Activated CD8-positive, alpha-beta T cell treated with anti-CD3 and anti-CD28 coated beads for 36 hours (primary cell): Measurements from ENCODE around the gene LAMA3. TPM values are rescaled to one million over a fixed set of nuclear protein-coding genes. Genes with fewer than 3 reads are reported as not detected.

Source experiments
- ATAC-seq: fragments of 200-7000 bp; cut with Tn5 transposase; one replicate; pipeline ENCODE4 v1.10.0; 2021; ENCODE audit warnings: mild to moderate bottlenecking, moderate library complexity
- CTCF ChIA-PET: fragments of 350-600 bp; sonication (Branson Sonifier 250); formaldehyde crosslinking; loops from one replicate; lab custom pipeline; 2021; ENCODE audit warnings: antibody characterized with exemption; lab: Charles Lee
- POLR2A ChIA-PET: fragments of 350-600 bp; sonication (Branson Sonifier 250); formaldehyde crosslinking; loops from one replicate; lab custom pipeline; 2021; ENCODE audit warnings: antibody characterized with exemption; lab: Charles Lee
- DNase-seq: peaks from one replicate; pipeline ENCODE4 v3.0.0-alpha.2; 2020
- H3K27ac Mint-ChIP-seq: one replicate; pipeline ENCODE4 v1.8.0; 2021; ENCODE audit warnings: mild to moderate bottlenecking, mixed read lengths
- H3K27me3 Mint-ChIP-seq: one replicate; pipeline ENCODE4 v1.8.0; 2021; ENCODE audit warnings: mixed read lengths
- H3K36me3 Mint-ChIP-seq: one replicate; pipeline ENCODE4 v1.8.0; 2021; ENCODE audit warnings: low read depth, mixed read lengths
- H3K4me1 Mint-ChIP-seq: one replicate; pipeline ENCODE4 v1.8.0; 2021; ENCODE audit warnings: low read depth, mixed read lengths
- H3K4me3 Mint-ChIP-seq: one replicate; pipeline ENCODE4 v1.8.0; 2021; ENCODE audit warnings: mild to moderate bottlenecking, moderate library complexity, mixed read lengths
- H3K9me3 Mint-ChIP-seq: one replicate; pipeline ENCODE4 v1.8.0; 2021; ENCODE audit warnings: mixed read lengths
- intact Hi-C: fragments of 100-400 bp; cut with micrococcal nuclease; formaldehyde crosslinking; loops from one replicate; pipeline ENCODE4 v1.10.0; 2022
- total RNA-seq, 2 experiments: library from RNA; stranded (reverse); gene quantifications; one replicate each; pipeline ENCODE4 v1.2.3, GENCODE V29; 2021
- TF ChIP-seq, protein P1 (sequence below): fragments of 200-600 bp; IDR thresholded peaks from one replicate; pipeline ENCODE4 v1.8.0; 2022; ENCODE audit warnings: antibody characterized with exemption, mild to moderate bottlenecking

The LAMA3 gene
- total RNA-seq, 2 experiments from 2014 or later, result 0.05 TPM; not detected in 1

DNA sequence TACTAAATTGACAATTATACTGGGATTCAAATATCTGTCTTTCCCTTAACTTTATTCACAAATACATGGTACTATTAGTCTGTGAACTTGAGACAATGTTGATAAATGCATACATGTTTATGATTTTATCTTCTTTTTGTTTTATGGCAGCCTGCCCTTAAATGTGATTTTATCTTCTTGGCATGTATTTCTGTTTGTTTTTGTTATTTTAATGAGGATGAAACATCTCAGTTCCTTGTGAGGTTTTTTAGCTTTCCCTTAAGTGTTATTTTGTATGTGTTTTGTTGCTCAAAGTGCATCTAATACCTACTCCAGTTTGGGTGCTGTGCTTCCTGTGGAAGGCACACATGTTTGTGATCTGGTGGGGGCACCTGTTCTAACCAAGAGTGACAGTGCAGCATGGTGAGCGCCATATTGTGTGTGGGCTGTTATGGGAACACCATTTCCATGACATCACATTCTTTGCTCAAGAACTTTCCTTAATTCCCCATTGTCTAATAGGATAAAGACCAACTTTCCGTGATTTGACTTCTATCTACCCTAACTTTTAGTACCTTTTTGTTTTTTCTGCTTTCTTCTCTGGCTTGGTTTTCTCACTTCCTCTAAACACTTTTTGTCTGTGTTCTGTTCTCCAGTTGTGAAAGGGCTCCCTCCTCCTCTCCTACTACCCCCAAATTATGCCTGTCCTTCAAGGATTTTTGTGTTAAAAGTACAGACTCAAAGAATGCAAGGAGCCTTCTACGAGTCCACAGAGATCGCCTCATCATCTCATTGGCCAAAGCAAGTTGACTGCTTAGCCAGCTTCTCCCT is 163.2 kb downstream of the LAMA3 start:
- Mint-ChIP-seq H3K27me3 (no peaks in the 10 kb centered on the region), H3K36me3 (no peaks in the 10 kb centered on the region), H3K4me1 (peaks cover 7% of the 10 kb centered on the region), H3K9me3 (no peaks in the 10 kb centered on the region), H3K4me3 (no peak overlapping the region), H3K27ac (peak overlapping the region; percentile 32)
- intact Hi-C loops, result no loop called here
- DNase-seq (no peak), ATAC-seq (no peak)
- POLR2A ChIA-PET, result no interaction called here
- CTCF ChIA-PET, result no interaction called here
- TF ChIP-seq, protein P1, sequence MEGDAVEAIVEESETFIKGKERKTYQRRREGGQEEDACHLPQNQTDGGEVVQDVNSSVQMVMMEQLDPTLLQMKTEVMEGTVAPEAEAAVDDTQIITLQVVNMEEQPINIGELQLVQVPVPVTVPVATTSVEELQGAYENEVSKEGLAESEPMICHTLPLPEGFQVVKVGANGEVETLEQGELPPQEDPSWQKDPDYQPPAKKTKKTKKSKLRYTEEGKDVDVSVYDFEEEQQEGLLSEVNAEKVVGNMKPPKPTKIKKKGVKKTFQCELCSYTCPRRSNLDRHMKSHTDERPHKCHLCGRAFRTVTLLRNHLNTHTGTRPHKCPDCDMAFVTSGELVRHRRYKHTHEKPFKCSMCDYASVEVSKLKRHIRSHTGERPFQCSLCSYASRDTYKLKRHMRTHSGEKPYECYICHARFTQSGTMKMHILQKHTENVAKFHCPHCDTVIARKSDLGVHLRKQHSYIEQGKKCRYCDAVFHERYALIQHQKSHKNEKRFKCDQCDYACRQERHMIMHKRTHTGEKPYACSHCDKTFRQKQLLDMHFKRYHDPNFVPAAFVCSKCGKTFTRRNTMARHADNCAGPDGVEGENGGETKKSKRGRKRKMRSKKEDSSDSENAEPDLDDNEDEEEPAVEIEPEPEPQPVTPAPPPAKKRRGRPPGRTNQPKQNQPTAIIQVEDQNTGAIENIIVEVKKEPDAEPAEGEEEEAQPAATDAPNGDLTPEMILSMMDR, result no peak

DNA sequence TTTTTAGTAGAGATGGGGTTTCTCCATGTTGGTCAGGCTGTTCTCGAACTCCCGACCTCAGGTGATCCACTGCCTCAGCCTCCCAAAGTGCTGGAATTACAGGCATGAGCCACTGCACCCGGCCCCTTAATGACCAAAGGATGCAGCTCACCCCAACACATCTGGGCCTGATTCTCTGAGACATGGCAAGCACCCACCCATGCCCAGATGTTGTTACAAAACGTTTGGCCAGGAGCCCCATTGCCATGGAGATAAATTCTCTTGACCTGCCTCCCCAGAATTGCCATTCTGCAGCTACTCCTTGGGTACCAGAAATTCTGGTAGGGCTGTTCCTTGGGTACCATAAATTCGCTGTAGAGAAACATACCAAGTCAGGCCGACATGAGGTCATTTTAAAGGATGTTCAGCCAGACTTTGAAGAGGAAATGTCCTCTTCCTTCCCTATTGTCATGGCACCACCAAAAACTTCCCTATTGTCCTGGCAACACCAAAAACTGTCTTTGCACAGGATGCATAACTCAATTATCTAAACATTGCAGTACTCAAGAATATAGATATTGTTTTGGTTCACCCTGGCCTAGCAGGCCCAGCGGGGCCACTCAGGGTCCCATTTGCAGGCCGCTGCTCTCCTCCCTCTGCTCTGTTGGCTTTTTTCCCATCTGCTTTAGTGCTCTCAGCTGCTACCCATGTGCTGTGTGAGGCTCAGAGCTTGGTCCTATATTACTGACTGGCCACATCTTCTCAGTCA is 164.4 kb downstream of the LAMA3 start:
- DNase-seq (no peak), ATAC-seq (no peak)
- Mint-ChIP-seq H3K9me3 (no peaks in the 10 kb centered on the region), H3K4me1 (peaks cover 7% of the 10 kb centered on the region), H3K27ac (no peak overlapping the region), H3K27me3 (no peaks in the 10 kb centered on the region), H3K36me3 (no peaks in the 10 kb centered on the region), H3K4me3 (no peak overlapping the region)
- TF ChIP-seq, protein P1, result no peak
- ChIA-PET POLR2A (no interaction called here), CTCF (no interaction called here)
- intact Hi-C loops, result no loop called here

DNA sequence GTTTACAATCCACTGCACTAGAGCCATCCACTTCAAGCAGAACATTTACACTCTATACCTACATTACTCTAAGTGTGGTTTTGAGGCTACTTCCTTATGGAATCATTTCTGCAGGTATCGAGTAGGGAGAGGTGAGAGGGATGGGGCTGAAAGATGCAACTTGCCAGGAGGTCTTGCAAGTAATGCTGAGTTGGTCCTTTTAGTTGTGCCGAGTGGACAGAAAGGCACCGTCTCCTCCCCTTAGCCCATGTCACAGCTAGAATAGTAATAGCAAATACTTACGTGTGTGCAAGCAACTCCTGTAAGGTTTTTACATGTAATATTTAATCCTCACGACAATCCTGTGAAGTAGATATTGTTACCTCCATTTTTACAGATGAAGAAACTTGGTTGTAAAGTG is 166.5 kb downstream of the LAMA3 start:
- H3K4me3 Mint-ChIP-seq, result no peak overlapping the region
- no peaks in the 10 kb centered on the region for H3K36me3 Mint-ChIP-seq
- POLR2A ChIA-PET, result no interaction called here
- DNase-seq, result no peak
- intact Hi-C loops, result no loop called here
- H3K4me1 Mint-ChIP-seq, result peaks cover 7% of the 10 kb centered on the region
- TF ChIP-seq, protein P1, result no peak
- ATAC-seq, result no peak
- no peak overlapping the region for H3K27ac Mint-ChIP-seq
- no peaks in the 10 kb centered on the region for H3K27me3 Mint-ChIP-seq
- H3K9me3 Mint-ChIP-seq, result no peaks in the 10 kb centered on the region
- CTCF ChIA-PET, result no interaction called here

DNA sequence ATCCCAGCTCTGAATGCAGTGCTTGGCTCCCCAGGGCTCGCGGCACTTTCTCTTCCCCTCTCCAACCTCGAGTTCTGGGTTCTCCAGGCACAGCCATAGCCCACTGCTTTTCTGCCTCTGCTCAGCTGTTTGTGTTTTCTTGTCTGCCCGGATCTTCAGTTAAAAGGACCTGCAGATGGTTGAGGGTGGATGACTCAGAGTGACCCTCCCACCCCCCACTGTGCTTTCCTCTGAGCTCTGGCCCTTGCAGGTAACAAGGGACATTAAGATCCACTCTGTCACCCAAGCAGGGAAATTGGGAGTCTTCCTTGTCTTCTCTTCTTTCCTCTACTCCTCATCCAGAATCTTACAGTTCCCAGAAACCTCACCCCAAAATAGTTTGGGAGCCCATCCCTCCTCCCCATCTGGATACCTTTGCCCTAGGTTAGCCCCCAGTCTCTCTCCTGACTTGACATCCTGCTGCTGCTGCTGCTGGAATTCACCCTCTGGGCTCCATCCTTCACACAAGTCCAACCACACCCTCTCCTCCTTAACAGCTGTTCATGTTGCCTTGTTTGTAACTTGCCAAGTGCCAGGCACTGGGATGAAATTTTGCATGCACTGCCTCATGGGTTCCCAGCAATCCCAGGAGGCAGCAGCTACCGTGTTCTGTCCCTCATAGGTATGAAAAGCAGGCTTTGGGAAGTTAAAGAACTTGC is 167.4 kb downstream of the LAMA3 start:
- DNase-seq (no peak), ATAC-seq (no peak)
- intact Hi-C loops, result no loop called here
- peaks cover 12% of the 10 kb centered on the region for H3K4me1 Mint-ChIP-seq
- TF ChIP-seq, protein P1, result no peak
- H3K36me3 Mint-ChIP-seq, result no peaks in the 10 kb centered on the region
- H3K27me3 Mint-ChIP-seq, result no peaks in the 10 kb centered on the region
- H3K4me3 Mint-ChIP-seq, result no peak overlapping the region
- ChIA-PET POLR2A (no interaction called here), CTCF (no interaction called here)
- no peak overlapping the region for H3K27ac Mint-ChIP-seq
- no peaks in the 10 kb centered on the region for H3K9me3 Mint-ChIP-seq
